ENCODE results near the gene NEO1. TPM values are rescaled to one million over a fixed set of nuclear protein-coding genes. Genes with fewer than 3 reads are reported as not detected.
A peak's percentile ranks its signal among the peaks of the same experiment; 100 is the strongest.

NEO1 gene
- total RNA-seq, 1 donor: 55.4 TPM

DNA sequence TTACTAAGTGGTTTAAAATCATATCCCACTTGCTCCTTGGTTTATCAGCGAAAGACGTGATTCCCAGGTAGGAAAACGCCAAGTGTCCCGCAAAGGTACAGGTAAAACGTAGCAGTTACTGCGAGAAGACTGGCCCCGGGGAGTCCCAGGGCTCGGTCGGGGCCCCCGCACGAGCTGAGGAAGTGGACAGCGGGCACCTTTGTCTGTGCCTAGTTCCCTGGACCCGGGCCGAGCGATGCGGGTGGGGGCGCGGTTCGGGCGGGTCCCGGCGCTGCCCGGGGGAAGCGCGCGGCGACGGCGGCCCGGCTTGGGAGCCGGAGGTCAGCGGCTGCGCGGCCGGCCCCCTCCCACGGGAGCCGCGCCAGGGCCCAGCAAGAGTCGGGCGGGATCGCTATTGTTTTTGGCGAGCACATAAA, 864 bp upstream of the NEO1 start:
- DNase-seq (ENCODE audit: insufficient read length, low spot score, missing footprints): no peak
- H3K27me3 ChIP-seq (ENCODE audit: insufficient read depth, low read length): peaks cover 58% of the 10 kb centered on the region
- no peaks in the 10 kb centered on the region for H3K9me3 ChIP-seq (ENCODE audit: low read depth, low read length)
- H3K4me2 ChIP-seq (ENCODE audit: insufficient read depth, low read length): peak overlapping the region; percentile 82
- no peak overlapping the region for H3K27ac ChIP-seq (ENCODE audit: low read depth, low read length)
- H2AFZ ChIP-seq (ENCODE audit: low read length): peak overlapping the region; percentile 81
- no peaks in the 10 kb centered on the region for H3K36me3 ChIP-seq (ENCODE audit: insufficient read depth, low read length)
- peaks cover 7% of the 10 kb centered on the region for H3K4me1 ChIP-seq (ENCODE audit: insufficient read depth, low read length)
- no peaks in the 10 kb centered on the region for H3K79me2 ChIP-seq (ENCODE audit: insufficient read depth, low read length)
- H3K4me3 ChIP-seq (ENCODE audit: insufficient read depth, low read length): peak overlapping the region; percentile 80
- H4K20me1 ChIP-seq (ENCODE audit: insufficient read depth, low read length): peaks cover 4% of the 10 kb centered on the region
- TF ChIP-seq, protein P1, sequence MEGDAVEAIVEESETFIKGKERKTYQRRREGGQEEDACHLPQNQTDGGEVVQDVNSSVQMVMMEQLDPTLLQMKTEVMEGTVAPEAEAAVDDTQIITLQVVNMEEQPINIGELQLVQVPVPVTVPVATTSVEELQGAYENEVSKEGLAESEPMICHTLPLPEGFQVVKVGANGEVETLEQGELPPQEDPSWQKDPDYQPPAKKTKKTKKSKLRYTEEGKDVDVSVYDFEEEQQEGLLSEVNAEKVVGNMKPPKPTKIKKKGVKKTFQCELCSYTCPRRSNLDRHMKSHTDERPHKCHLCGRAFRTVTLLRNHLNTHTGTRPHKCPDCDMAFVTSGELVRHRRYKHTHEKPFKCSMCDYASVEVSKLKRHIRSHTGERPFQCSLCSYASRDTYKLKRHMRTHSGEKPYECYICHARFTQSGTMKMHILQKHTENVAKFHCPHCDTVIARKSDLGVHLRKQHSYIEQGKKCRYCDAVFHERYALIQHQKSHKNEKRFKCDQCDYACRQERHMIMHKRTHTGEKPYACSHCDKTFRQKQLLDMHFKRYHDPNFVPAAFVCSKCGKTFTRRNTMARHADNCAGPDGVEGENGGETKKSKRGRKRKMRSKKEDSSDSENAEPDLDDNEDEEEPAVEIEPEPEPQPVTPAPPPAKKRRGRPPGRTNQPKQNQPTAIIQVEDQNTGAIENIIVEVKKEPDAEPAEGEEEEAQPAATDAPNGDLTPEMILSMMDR (IDR thresholded peaks at IDR 0.05; ENCODE audit: extremely low read depth, low read depth, low read length): no peak

- H3K4me1 ChIP-seq (ENCODE audit: insufficient read depth, low read length): peaks cover 7% of the 10 kb centered on the region
- no peaks in the 10 kb centered on the region for H3K36me3 ChIP-seq (ENCODE audit: insufficient read depth, low read length)
- H4K20me1 ChIP-seq (ENCODE audit: insufficient read depth, low read length): peaks cover 4% of the 10 kb centered on the region
- H2AFZ ChIP-seq (ENCODE audit: low read length): peak overlapping the region; percentile 58
- no peaks in the 10 kb centered on the region for H3K79me2 ChIP-seq (ENCODE audit: insufficient read depth, low read length)
- H3K4me2 ChIP-seq (ENCODE audit: insufficient read depth, low read length): peak overlapping the region; percentile 91
- no peaks in the 10 kb centered on the region for H3K9me3 ChIP-seq (ENCODE audit: low read depth, low read length)
- H3K27me3 ChIP-seq (ENCODE audit: insufficient read depth, low read length): peaks cover 55% of the 10 kb centered on the region
- TF ChIP-seq, protein P1 (IDR thresholded peaks at IDR 0.05; ENCODE audit: extremely low read depth, low read depth, low read length): no peak
- H3K4me3 ChIP-seq (ENCODE audit: insufficient read depth, low read length): peak overlapping the region; percentile 76
- H3K27ac ChIP-seq (ENCODE audit: low read depth, low read length): no peak overlapping the region
- peak; percentile 61 for DNase-seq (ENCODE audit: insufficient read length, low spot score, missing footprints)
Observed at GRCh38 chr15:73052653-73053397, 562 bp downstream of the NEO1 start.

GRCh38 chr15:73053398-73053723, 1.1 kb downstream of the NEO1 start:
- no peaks in the 10 kb centered on the region for H3K9me3 ChIP-seq (ENCODE audit: low read depth, low read length)
- peak overlapping the region; percentile 58 for H2AFZ ChIP-seq (ENCODE audit: low read length)
- peak overlapping the region; percentile 76 for H3K4me3 ChIP-seq (ENCODE audit: insufficient read depth, low read length)
- peaks cover 4% of the 10 kb centered on the region for H4K20me1 ChIP-seq (ENCODE audit: insufficient read depth, low read length)
- H3K27ac ChIP-seq (ENCODE audit: low read depth, low read length): no peak overlapping the region
- H3K27me3 ChIP-seq (ENCODE audit: insufficient read depth, low read length): peaks cover 54% of the 10 kb centered on the region
- no peaks in the 10 kb centered on the region for H3K36me3 ChIP-seq (ENCODE audit: insufficient read depth, low read length)
- H3K79me2 ChIP-seq (ENCODE audit: insufficient read depth, low read length): no peaks in the 10 kb centered on the region
- peaks cover 7% of the 10 kb centered on the region for H3K4me1 ChIP-seq (ENCODE audit: insufficient read depth, low read length)
- peak overlapping the region; percentile 91 for H3K4me2 ChIP-seq (ENCODE audit: insufficient read depth, low read length)
- DNase-seq (ENCODE audit: insufficient read length, low spot score, missing footprints): peak; percentile 10
- TF ChIP-seq, protein P1 (IDR thresholded peaks at IDR 0.05; ENCODE audit: extremely low read depth, low read depth, low read length): no peak

GRCh38 chr15:73054417-73054953, 2.2 kb downstream of the NEO1 start:
- Histone ChIP-seq H3K4me1 (ENCODE audit: insufficient read depth, low read length) (peaks cover 7% of the 10 kb centered on the region), H3K9me3 (ENCODE audit: low read depth, low read length) (no peaks in the 10 kb centered on the region), H2AFZ (ENCODE audit: low read length) (no peak overlapping the region), H3K27ac (ENCODE audit: low read depth, low read length) (no peak overlapping the region), H3K27me3 (ENCODE audit: insufficient read depth, low read length) (peaks cover 43% of the 10 kb centered on the region), H3K79me2 (ENCODE audit: insufficient read depth, low read length) (no peaks in the 10 kb centered on the region), H3K36me3 (ENCODE audit: insufficient read depth, low read length) (no peaks in the 10 kb centered on the region), H3K4me3 (ENCODE audit: insufficient read depth, low read length) (no peak overlapping the region), H4K20me1 (ENCODE audit: insufficient read depth, low read length) (peaks cover 4% of the 10 kb centered on the region), H3K4me2 (ENCODE audit: insufficient read depth, low read length) (no peak overlapping the region)
- no peak for DNase-seq (ENCODE audit: insufficient read length, low spot score, missing footprints)
- TF ChIP-seq, protein P1 (IDR thresholded peaks at IDR 0.05; ENCODE audit: extremely low read depth, low read depth, low read length): no peak

Measured in osteoblast (primary cell).